SK-N-SH (cell line): Measurements from ENCODE around the gene PCYT1A. TPM values are rescaled to one million over a fixed set of nuclear protein-coding genes. Genes with fewer than 3 reads are reported as not detected.

Experiments used
- CTCF ChIA-PET: fragments of 300-600, 350-600 bp; formaldehyde crosslinking; extraction: SDS; loops from one replicate; lab custom pipeline; 2021; lab: Yijun Ruan, JAX
- POLR2A ChIA-PET: fragments of 350-600 bp; sonication (Branson Sonifier 250); formaldehyde crosslinking; extraction: SDS; loops from one replicate; lab custom pipeline; 2020; ENCODE audit warnings: antibody characterized with exemption, inconsistent platforms; lab: Yijun Ruan, JAX
- DNase-seq: peaks from one replicate; pipeline ENCODE4 v3.0.0; 2012
- H2AFZ ChIP-seq: fragments of 200-600 bp; sonication (generic); 2 replicates; pipeline ENCODE4 v1.8.1; 2016; ENCODE audit warnings: antibody characterized with exemption, mild to moderate bottlenecking, low read depth
- H3F3A ChIP-seq: fragments of 200-600 bp; sonication (generic); replicated peaks from 2 replicates; pipeline ENCODE3; 2016; ENCODE audit warnings: antibody characterized with exemption, mild to moderate bottlenecking; ENCODE audit not compliant: insufficient read depth
- H3K27ac ChIP-seq, 2 experiments: fragments of 200-500 bp in 1 of 2; fragments of 200-600 bp in 1 of 2; sonication (Bioruptor generic) in 1 of 2; sonication (generic), shearing (Covaris generic) in 1 of 2; 2 replicates each; pipeline versions ENCODE4 v1.5.1 to v1.6.1; 2014 to 2016; ENCODE audit warnings: low read depth in 2 of 2, inconsistent platforms in 1 of 2, low read length in 1 of 2, mild to moderate bottlenecking in 1 of 2, mixed read lengths in 1 of 2
- H3K27me3 ChIP-seq: fragments of 200-600 bp; sonication (generic), shearing (Covaris generic); 2 replicates; pipeline ENCODE4 v1.6.1; 2016; ENCODE audit warnings: mixed run types; ENCODE audit not compliant: insufficient read depth
- H3K36me3 ChIP-seq, 2 experiments: fragments of 200-500 bp in 1 of 2; fragments of 200-600 bp in 1 of 2; sonication (Bioruptor generic) in 1 of 2; sonication (generic) in 1 of 2; replicated peaks in 1 of 2; 2 replicates each; pipeline versions ENCODE3 to v1.5.1; 2014 to 2016; ENCODE audit warnings: low read length in 1 of 2, mild to moderate bottlenecking in 1 of 2; ENCODE audit not compliant: insufficient read depth in 2 of 2, control insufficient read depth in 1 of 2
- H3K4me1 ChIP-seq, 2 experiments: fragments of 200-500 bp in 1 of 2; fragments of 200-600 bp in 1 of 2; sonication (Bioruptor generic) in 1 of 2; sonication (generic), shearing (Covaris generic) in 1 of 2; 2 replicates each; pipeline versions ENCODE4 v1.5.1 to v1.6.1; 2014 to 2016; ENCODE audit warnings: low read depth in 1 of 2, low read length in 1 of 2, mixed run types in 1 of 2; ENCODE audit not compliant: insufficient read depth in 2 of 2, control insufficient read depth in 1 of 2
- H3K4me2 ChIP-seq: fragments of 200-600 bp; sonication (generic), shearing (Covaris generic); 2 replicates; pipeline ENCODE4 v1.6.1; 2017; ENCODE audit warnings: mixed run types
- H3K4me3 ChIP-seq, 2 experiments: fragments of 200-500 bp in 1 of 2; fragments of 200-600 bp in 1 of 2; sonication (Bioruptor generic) in 1 of 2; sonication (generic), shearing (Covaris generic) in 1 of 2; 2 replicates each; pipeline versions ENCODE4 v1.5.1 to v1.8.1; 2014 to 2016; ENCODE audit warnings: low read depth in 2 of 2, inconsistent platforms in 1 of 2, low read length in 1 of 2, mild to moderate bottlenecking in 1 of 2, mixed read lengths in 1 of 2, moderate library complexity in 1 of 2
- H3K79me2 ChIP-seq: fragments of 200-600 bp; sonication (generic); 2 replicates; pipeline ENCODE4 v1.8.1; 2017; ENCODE audit warnings: mild to moderate bottlenecking; ENCODE audit not compliant: insufficient read depth
- H3K9ac ChIP-seq: fragments of 200-600 bp; sonication (generic); 2 replicates; pipeline ENCODE4 v1.6.1; 2017; ENCODE audit warnings: mixed run types
- H3K9me2 ChIP-seq: fragments of 200-600 bp; sonication (generic); 2 replicates; pipeline ENCODE4 v1.6.1; 2017; ENCODE audit warnings: mixed run types
- H3K9me3 ChIP-seq: fragments of 200-600 bp; sonication (generic); 2 replicates; pipeline ENCODE4 v1.6.1; 2017; ENCODE audit warnings: mixed run types, mild to moderate bottlenecking, moderate library complexity
- H4K20me1 ChIP-seq: fragments of 200-600 bp; sonication (generic); 2 replicates; pipeline ENCODE4 v1.6.1; 2017; ENCODE audit warnings: mild to moderate bottlenecking, mixed run types; ENCODE audit not compliant: insufficient read depth
- EP300 ChIP-seq, 2 experiments: IDR thresholded peaks; 2 replicates each; pipeline versions ENCODE4 v1.4.0 to v1.6.1; 2012; ENCODE audit warnings: borderline replicate concordance in 1 of 2, low read depth in 1 of 2, low read length in 1 of 2
- FOSL2 ChIP-seq: IDR thresholded peaks from 2 replicates; pipeline ENCODE4 v1.4.0; 2012; ENCODE audit warnings: low read depth, mild to moderate bottlenecking, moderate library complexity, borderline replicate concordance
- FOXM1 ChIP-seq: IDR thresholded peaks from 2 replicates; pipeline ENCODE4 v1.4.0; 2012; ENCODE audit warnings: low read depth, mild to moderate bottlenecking
- GABPA ChIP-seq: IDR thresholded peaks from 2 replicates; pipeline ENCODE4 v1.4.0; 2012; ENCODE audit warnings: low read depth, mild to moderate bottlenecking
- JUND ChIP-seq: IDR thresholded peaks from 2 replicates; pipeline ENCODE4 v1.4.0; 2012
- NFIC ChIP-seq: IDR thresholded peaks from 2 replicates; pipeline ENCODE4 v1.4.0; 2012; ENCODE audit warnings: borderline replicate concordance
- RCOR1 ChIP-seq: fragments of 150-350 bp; IDR thresholded peaks from 2 replicates; pipeline ENCODE4 v1.6.1; 2017; ENCODE audit warnings: antibody characterized with exemption, low read length
- USF1 ChIP-seq: IDR thresholded peaks from 2 replicates; pipeline ENCODE4 v1.4.0; 2012; ENCODE audit warnings: low read depth, borderline replicate concordance
- WGBS: methylation state at CpG from one replicate; pipeline ENCODE4 v1.1.6; 2017; ENCODE audit warnings: low lambda C conversion rate; 5-methylcytosine and 5-hydroxymethylcytosine counted together
- polyA plus RNA-seq, 3 experiments: library from polyadenylated mRNA; depleted of rRNA; stranded (reverse); fragments of >200 nt; gene quantifications; 2 replicates each; pipeline ENCODE4 v1.2.3, GENCODE V29; 2012
- TF ChIP-seq, protein P1 (sequence below): IDR thresholded peaks from 2 replicates; pipeline ENCODE4 v1.6.1; 2012; ENCODE audit warnings: mild to moderate bottlenecking, low read depth, low read length, moderate library complexity
- TF ChIP-seq, protein P2 (sequence below): IDR thresholded peaks from 2 replicates; pipeline ENCODE4; 2012
- TF ChIP-seq, protein P3 (sequence below): IDR thresholded peaks from 2 replicates; pipeline ENCODE4 v1.4.0; 2012; ENCODE audit warnings: low read depth

Gene PCYT1A
- polyA plus RNA-seq, 1 of the 3 experiments (the other 2 are of a cell fraction), result 45.9 TPM

GRCh38 chr3:196214783-196215441, 72.6 kb downstream of the PCYT1A start:
- Histone ChIP-seq H3K79me2 (no peaks in the 10 kb centered on the region), H3F3A (no peaks in the 10 kb centered on the region), H3K9me2 (no peaks in the 10 kb centered on the region), H3K36me3 (no peaks in the 10 kb centered on the region), H4K20me1 (no peaks in the 10 kb centered on the region), H2AFZ (no peak overlapping the region), H3K9ac (no peak overlapping the region), H3K27me3 (no peaks in the 10 kb centered on the region), H3K9me3 (no peaks in the 10 kb centered on the region), H3K4me3 (no peak overlapping the region), H3K4me2 (no peak overlapping the region), H3K27ac (no peak overlapping the region), H3K4me1 (peaks cover 0 to 16% of the 10 kb centered on the region in 2 experiments; a peak in 1 of 4 replicates)
- ChIA-PET POLR2A (no interaction called here), CTCF (interaction anchor here (1.0 to 1.4 kb wide), 2 partner anchors 39 to 322 kb away, joined by 3 to 4 read pairs; no protein-coding TSS in a partner anchor)
- TF ChIP-seq JUND (no peak), FOSL2 (no peak), EP300 (IDR thresholded peaks at IDR 0.05; ENCODE audit: borderline replicate concordance in 1 of 2, low read depth in 1 of 2, low read length in 1 of 2) (no peak), USF1 (no peak), FOXM1 (no peak), GABPA (no peak), NFIC (no peak), RCOR1 (no peak)
- TF ChIP-seq, protein P1, sequence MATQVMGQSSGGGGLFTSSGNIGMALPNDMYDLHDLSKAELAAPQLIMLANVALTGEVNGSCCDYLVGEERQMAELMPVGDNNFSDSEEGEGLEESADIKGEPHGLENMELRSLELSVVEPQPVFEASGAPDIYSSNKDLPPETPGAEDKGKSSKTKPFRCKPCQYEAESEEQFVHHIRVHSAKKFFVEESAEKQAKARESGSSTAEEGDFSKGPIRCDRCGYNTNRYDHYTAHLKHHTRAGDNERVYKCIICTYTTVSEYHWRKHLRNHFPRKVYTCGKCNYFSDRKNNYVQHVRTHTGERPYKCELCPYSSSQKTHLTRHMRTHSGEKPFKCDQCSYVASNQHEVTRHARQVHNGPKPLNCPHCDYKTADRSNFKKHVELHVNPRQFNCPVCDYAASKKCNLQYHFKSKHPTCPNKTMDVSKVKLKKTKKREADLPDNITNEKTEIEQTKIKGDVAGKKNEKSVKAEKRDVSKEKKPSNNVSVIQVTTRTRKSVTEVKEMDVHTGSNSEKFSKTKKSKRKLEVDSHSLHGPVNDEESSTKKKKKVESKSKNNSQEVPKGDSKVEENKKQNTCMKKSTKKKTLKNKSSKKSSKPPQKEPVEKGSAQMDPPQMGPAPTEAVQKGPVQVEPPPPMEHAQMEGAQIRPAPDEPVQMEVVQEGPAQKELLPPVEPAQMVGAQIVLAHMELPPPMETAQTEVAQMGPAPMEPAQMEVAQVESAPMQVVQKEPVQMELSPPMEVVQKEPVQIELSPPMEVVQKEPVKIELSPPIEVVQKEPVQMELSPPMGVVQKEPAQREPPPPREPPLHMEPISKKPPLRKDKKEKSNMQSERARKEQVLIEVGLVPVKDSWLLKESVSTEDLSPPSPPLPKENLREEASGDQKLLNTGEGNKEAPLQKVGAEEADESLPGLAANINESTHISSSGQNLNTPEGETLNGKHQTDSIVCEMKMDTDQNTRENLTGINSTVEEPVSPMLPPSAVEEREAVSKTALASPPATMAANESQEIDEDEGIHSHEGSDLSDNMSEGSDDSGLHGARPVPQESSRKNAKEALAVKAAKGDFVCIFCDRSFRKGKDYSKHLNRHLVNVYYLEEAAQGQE, result no peak
- TF ChIP-seq, protein P2, sequence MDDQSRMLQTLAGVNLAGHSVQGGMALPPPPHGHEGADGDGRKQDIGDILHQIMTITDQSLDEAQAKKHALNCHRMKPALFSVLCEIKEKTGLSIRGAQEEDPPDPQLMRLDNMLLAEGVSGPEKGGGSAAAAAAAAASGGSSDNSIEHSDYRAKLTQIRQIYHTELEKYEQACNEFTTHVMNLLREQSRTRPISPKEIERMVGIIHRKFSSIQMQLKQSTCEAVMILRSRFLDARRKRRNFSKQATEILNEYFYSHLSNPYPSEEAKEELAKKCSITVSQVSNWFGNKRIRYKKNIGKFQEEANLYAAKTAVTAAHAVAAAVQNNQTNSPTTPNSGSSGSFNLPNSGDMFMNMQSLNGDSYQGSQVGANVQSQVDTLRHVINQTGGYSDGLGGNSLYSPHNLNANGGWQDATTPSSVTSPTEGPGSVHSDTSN, result no peak
- TF ChIP-seq, protein P3, sequence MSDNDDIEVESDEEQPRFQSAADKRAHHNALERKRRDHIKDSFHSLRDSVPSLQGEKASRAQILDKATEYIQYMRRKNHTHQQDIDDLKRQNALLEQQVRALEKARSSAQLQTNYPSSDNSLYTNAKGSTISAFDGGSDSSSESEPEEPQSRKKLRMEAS, result no peak
- no peak for DNase-seq
- WGBS, result 89% methylated on average over 11 of the region's 16 CpGs
